Measurements from ENCODE around the gene ITGA4. TPM values are rescaled to one million over a fixed set of nuclear protein-coding genes. Genes with fewer than 3 reads are reported as not detected.
A peak's percentile ranks its signal among the peaks of the same experiment; 100 is the strongest.

The ITGA4 gene
- total RNA-seq, 1 donor from 2014 or later: 20.0 TPM

DNA sequence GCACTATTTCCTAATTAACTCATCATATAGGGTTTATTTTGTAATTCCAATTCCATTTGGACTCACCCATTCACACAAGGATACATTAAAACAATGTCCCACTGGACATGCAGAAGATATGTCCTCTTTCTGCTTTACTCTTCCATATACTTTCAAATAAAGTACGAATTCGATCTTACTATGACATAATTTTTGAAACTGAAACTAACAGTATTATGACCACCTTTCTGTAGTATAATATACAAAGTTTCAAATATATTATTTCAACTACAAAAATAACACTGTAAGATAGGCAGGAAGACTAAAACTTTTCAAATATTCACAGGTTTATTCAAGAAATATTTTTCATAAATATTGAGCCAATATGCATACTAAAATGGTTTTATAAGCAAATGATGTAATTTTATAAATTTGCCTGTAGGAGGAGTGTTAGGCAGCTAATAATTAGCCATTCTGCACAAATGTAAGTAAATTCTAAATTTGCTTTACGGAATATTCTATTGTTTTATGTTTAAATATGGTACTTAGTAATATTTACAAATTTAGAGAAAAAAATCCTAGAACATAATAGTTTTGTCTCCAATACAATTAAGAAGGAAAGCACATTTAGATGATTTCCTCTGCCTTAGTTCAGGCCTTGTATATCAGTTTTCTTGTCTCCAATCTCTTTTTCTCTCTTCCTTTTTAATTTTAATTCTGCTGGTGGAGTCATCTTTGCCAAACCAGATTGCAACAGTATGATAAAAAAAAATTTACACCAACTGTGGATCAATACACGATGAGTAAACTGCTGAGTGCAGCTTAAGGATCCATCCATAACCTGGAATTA, 113.9 kb downstream of the ITGA4 start:
- Histone ChIP-seq H3K9ac (ENCODE audit: low read length) (no peak overlapping the region), H4K20me1 (ENCODE audit: insufficient read depth, low read length) (no peaks in the 10 kb centered on the region), H3K27ac (ENCODE audit: low read depth, low read length) (no peak overlapping the region), H3K36me3 (ENCODE audit: insufficient read depth, low read length) (no peaks in the 10 kb centered on the region), H3K27me3 (ENCODE audit: insufficient read depth, low read length) (peaks cover 3% of the 10 kb centered on the region), H2AFZ (ENCODE audit: low read depth, low read length) (no peak overlapping the region), H3K4me1 (ENCODE audit: insufficient read depth, low read length) (no peaks in the 10 kb centered on the region), H3K9me3 (ENCODE audit: insufficient read depth, low read depth, low read length) (no peaks in the 10 kb centered on the region), H3K79me2 (ENCODE audit: insufficient read depth, low read length) (no peaks in the 10 kb centered on the region), H3K4me3 (ENCODE audit: insufficient read depth, low read depth, low read length) (no peak overlapping the region), H3K4me2 (ENCODE audit: low read length) (no peak overlapping the region)
- FAIRE-seq: no peak
- H3K9me3 Mint-ChIP-seq (ENCODE audit: unreplicated experiment): no peaks in the 10 kb centered on the region
- H3K36me3 Mint-ChIP-seq (ENCODE audit: low read depth, unreplicated experiment): no peaks in the 10 kb centered on the region
- H3K27me3 Mint-ChIP-seq (ENCODE audit: low read depth, unreplicated experiment): peaks cover 10% of the 10 kb centered on the region
- H3K4me3 Mint-ChIP-seq (ENCODE audit: unreplicated experiment): no peak overlapping the region
- no peak overlapping the region for H3K27ac Mint-ChIP-seq (ENCODE audit: unreplicated experiment)
- no peaks in the 10 kb centered on the region for H3K4me1 Mint-ChIP-seq (ENCODE audit: low read depth, unreplicated experiment)
- TF ChIP-seq CTCF (IDR thresholded peaks at IDR 0.05; ENCODE audit: insufficient read depth, low read depth, low read length) (peak; percentile 28), EZH2 (IDR thresholded peaks at IDR 0.05; ENCODE audit: insufficient read depth, low read length) (no peak)
- DNase-seq (ENCODE audit: low read depth): no peak

DNA sequence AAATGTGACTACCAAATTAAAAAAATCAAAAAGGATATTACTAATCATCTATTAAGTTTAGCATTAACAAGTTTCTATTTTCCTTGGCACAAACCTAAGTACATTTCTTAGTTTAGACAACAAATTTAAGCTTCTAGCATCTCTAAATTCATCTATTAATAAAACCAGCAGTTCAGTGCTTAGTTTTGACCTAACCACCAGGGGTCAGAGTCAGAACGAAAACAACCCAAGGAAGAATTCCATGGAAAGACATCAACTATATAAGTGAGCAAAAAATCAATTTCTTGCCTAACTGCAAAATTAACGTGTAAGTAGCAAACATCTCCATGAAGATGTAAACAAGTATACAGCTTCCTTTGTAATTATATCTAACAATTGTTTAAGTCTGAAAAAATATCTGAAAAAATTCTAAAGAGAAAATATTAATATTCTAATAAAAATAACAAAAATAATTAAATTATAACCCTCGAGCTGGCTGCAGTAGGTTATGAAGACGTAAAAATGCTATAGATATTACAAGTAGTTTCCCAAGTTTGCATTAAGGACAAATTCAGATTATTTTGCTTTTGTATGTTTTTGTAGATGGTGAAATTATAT, 116.1 kb downstream of the ITGA4 start:
- no peaks in the 10 kb centered on the region for H4K20me1 ChIP-seq (ENCODE audit: insufficient read depth, low read length)
- no peak overlapping the region for H3K27ac Mint-ChIP-seq (ENCODE audit: unreplicated experiment)
- peaks cover 9% of the 10 kb centered on the region for H3K27me3 Mint-ChIP-seq (ENCODE audit: low read depth, unreplicated experiment)
- no peak overlapping the region for H3K4me3 Mint-ChIP-seq (ENCODE audit: unreplicated experiment)
- no peaks in the 10 kb centered on the region for H3K4me1 ChIP-seq (ENCODE audit: insufficient read depth, low read length)
- peaks cover 3% of the 10 kb centered on the region for H3K27me3 ChIP-seq (ENCODE audit: insufficient read depth, low read length)
- H2AFZ ChIP-seq (ENCODE audit: low read depth, low read length): no peak overlapping the region
- no peak overlapping the region for H3K4me3 ChIP-seq (ENCODE audit: insufficient read depth, low read depth, low read length)
- no peak overlapping the region for H3K27ac ChIP-seq (ENCODE audit: low read depth, low read length)
- H3K9ac ChIP-seq (ENCODE audit: low read length): no peak overlapping the region
- no peaks in the 10 kb centered on the region for H3K36me3 Mint-ChIP-seq (ENCODE audit: low read depth, unreplicated experiment)
- no peaks in the 10 kb centered on the region for H3K9me3 ChIP-seq (ENCODE audit: insufficient read depth, low read depth, low read length)
- H3K36me3 ChIP-seq (ENCODE audit: insufficient read depth, low read length): no peaks in the 10 kb centered on the region
- TF ChIP-seq CTCF (IDR thresholded peaks at IDR 0.05; ENCODE audit: insufficient read depth, low read depth, low read length): peak; percentile 52
- TF ChIP-seq EZH2 (IDR thresholded peaks at IDR 0.05; ENCODE audit: insufficient read depth, low read length): no peak
- H3K9me3 Mint-ChIP-seq (ENCODE audit: unreplicated experiment): no peaks in the 10 kb centered on the region
- H3K4me1 Mint-ChIP-seq (ENCODE audit: low read depth, unreplicated experiment): no peaks in the 10 kb centered on the region
- DNase-seq (ENCODE audit: low read depth): peak; percentile 16
- H3K4me2 ChIP-seq (ENCODE audit: low read length): no peak overlapping the region
- no peak for FAIRE-seq
- H3K79me2 ChIP-seq (ENCODE audit: insufficient read depth, low read length): no peaks in the 10 kb centered on the region

DNA sequence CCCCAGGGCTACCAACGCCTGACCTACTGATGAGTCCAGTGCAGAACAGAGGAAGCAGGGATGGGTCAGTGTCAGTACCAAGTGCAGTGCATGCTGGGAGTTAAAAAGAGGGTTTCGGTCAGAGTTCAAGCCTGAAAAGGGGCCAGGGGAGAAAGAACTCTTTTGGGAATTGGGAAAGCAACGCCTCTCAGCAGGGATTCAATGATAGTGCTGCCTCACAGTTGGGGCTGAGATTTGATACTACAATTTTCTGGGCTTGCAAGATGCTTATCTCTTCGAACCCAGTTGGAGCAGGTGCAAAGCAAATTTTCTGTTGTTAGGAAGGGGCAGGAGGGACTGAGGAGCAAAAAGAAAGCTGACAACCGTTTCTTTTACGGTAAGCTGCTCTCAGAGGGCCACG, 117.1 kb downstream of the ITGA4 start:
- Histone ChIP-seq H3K9ac (ENCODE audit: low read length) (no peak overlapping the region), H2AFZ (ENCODE audit: low read depth, low read length) (no peak overlapping the region), H3K27ac (ENCODE audit: low read depth, low read length) (no peak overlapping the region), H3K9me3 (ENCODE audit: insufficient read depth, low read depth, low read length) (no peaks in the 10 kb centered on the region), H3K4me1 (ENCODE audit: insufficient read depth, low read length) (no peaks in the 10 kb centered on the region), H3K36me3 (ENCODE audit: insufficient read depth, low read length) (no peaks in the 10 kb centered on the region), H4K20me1 (ENCODE audit: insufficient read depth, low read length) (no peaks in the 10 kb centered on the region), H3K4me3 (ENCODE audit: insufficient read depth, low read depth, low read length) (no peak overlapping the region), H3K27me3 (ENCODE audit: insufficient read depth, low read length) (peaks cover 3% of the 10 kb centered on the region), H3K79me2 (ENCODE audit: insufficient read depth, low read length) (no peaks in the 10 kb centered on the region), H3K4me2 (ENCODE audit: low read length) (no peak overlapping the region)
- H3K4me1 Mint-ChIP-seq (ENCODE audit: low read depth, unreplicated experiment): no peaks in the 10 kb centered on the region
- no peak for DNase-seq (ENCODE audit: low read depth)
- TF ChIP-seq CTCF (IDR thresholded peaks at IDR 0.05; ENCODE audit: insufficient read depth, low read depth, low read length) (no peak), EZH2 (IDR thresholded peaks at IDR 0.05; ENCODE audit: insufficient read depth, low read length) (no peak)
- no peak for FAIRE-seq
- peaks cover 9% of the 10 kb centered on the region for H3K27me3 Mint-ChIP-seq (ENCODE audit: low read depth, unreplicated experiment)
- H3K27ac Mint-ChIP-seq (ENCODE audit: unreplicated experiment): no peak overlapping the region
- H3K4me3 Mint-ChIP-seq (ENCODE audit: unreplicated experiment): no peak overlapping the region
- H3K36me3 Mint-ChIP-seq (ENCODE audit: low read depth, unreplicated experiment): no peaks in the 10 kb centered on the region
- H3K9me3 Mint-ChIP-seq (ENCODE audit: unreplicated experiment): no peaks in the 10 kb centered on the region
